NB4 (cell line): ENCODE data around the gene ARVCF.

Experiments
- POLR2A ChIP-seq: IDR thresholded peaks from 2 replicates; pipeline ENCODE4 v1.6.1; 2011; ENCODE audit warnings: mild to moderate bottlenecking; ENCODE audit not compliant: insufficient read length; ENCODE audit errors: extremely low read depth
- TF ChIP-seq, protein P1 (sequence below): IDR thresholded peaks from one replicate; pipeline ENCODE4 v1.5.1; 2012; ENCODE audit warnings: low read depth, low read length

DNA sequence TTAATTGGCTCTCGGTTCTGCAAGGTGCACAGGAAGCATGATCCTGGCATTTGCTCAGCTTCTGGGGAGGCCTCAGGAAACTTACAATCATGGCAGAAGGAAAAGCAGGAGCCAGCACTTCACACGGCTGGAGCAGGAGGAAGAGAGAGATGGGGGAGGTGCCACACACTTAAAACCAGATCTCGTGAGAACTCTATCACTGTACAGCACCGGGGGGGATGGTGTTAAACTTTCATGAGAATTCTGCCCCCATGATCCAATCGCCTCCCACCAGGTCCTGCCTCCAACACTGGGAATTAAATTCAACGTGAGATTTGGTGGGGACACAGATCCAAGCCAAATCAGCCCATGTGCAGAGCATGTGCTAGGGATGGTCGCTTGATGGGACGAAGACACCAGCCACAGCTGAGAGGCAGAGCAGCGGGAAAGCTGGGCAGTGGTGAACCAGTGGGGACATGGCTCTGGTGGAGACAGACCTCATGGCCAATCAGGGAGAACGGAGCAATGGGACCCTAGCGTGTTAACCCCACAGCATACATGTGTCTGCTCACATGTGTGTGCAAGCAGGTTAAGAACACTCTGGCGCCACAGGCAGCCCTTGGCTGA is 10.5 kb upstream of the ARVCF start:
- TF ChIP-seq, protein P1, sequence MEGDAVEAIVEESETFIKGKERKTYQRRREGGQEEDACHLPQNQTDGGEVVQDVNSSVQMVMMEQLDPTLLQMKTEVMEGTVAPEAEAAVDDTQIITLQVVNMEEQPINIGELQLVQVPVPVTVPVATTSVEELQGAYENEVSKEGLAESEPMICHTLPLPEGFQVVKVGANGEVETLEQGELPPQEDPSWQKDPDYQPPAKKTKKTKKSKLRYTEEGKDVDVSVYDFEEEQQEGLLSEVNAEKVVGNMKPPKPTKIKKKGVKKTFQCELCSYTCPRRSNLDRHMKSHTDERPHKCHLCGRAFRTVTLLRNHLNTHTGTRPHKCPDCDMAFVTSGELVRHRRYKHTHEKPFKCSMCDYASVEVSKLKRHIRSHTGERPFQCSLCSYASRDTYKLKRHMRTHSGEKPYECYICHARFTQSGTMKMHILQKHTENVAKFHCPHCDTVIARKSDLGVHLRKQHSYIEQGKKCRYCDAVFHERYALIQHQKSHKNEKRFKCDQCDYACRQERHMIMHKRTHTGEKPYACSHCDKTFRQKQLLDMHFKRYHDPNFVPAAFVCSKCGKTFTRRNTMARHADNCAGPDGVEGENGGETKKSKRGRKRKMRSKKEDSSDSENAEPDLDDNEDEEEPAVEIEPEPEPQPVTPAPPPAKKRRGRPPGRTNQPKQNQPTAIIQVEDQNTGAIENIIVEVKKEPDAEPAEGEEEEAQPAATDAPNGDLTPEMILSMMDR: no peak
- TF ChIP-seq POLR2A: no peak
